H9 (cell line): ENCODE results near the gene MACIR. TPM values are rescaled to one million over a fixed set of nuclear protein-coding genes. Genes with fewer than 3 reads are reported as not detected.

Experiments used
- DNase-seq: peaks from one replicate; pipeline ENCODE4 v3.0.0-alpha.2; 2017
- H2AFZ ChIP-seq: one replicate; pipeline ENCODE4 v1.6.1; 2013; ENCODE audit warnings: mild to moderate bottlenecking, low read length, control low read depth, moderate library complexity
- H2AK5ac ChIP-seq: 2 replicates; pipeline ENCODE4 v1.6.1; 2013; ENCODE audit warnings: low read length, control low read depth, mixed read lengths; ENCODE audit not compliant: insufficient read length
- H2BK120ac ChIP-seq: one replicate; pipeline ENCODE4 v1.6.1; 2013; ENCODE audit warnings: low read depth, mild to moderate bottlenecking, low read length, control low read depth, inconsistent platforms; ENCODE audit not compliant: poor library complexity, severe bottlenecking
- H2BK12ac ChIP-seq: 2 replicates; pipeline ENCODE4 v1.6.1; 2013; ENCODE audit warnings: low read length, control low read depth, mixed read lengths, low read depth; ENCODE audit not compliant: insufficient read length
- H2BK15ac ChIP-seq: 2 replicates; pipeline ENCODE4 v1.6.1; 2013; ENCODE audit warnings: low read depth, low read length, control low read depth
- H2BK20ac ChIP-seq: one replicate; pipeline ENCODE4 v1.6.1; 2013; ENCODE audit warnings: low read depth, mild to moderate bottlenecking, low read length, control low read depth, inconsistent platforms; ENCODE audit not compliant: poor library complexity, severe bottlenecking
- H2BK5ac ChIP-seq: 2 replicates; pipeline ENCODE4 v1.6.1; 2013; ENCODE audit warnings: low read length, control low read depth, mixed read lengths; ENCODE audit not compliant: insufficient read length
- H3K14ac ChIP-seq: 2 replicates; pipeline ENCODE4 v1.6.1; 2013; ENCODE audit warnings: low read length, control low read depth; ENCODE audit not compliant: insufficient read depth
- H3K18ac ChIP-seq: 2 replicates; pipeline ENCODE4 v1.6.1; 2013; ENCODE audit warnings: low read depth, mild to moderate bottlenecking, mixed read lengths, low read length, control low read depth; ENCODE audit not compliant: insufficient read length
- H3K23ac ChIP-seq: 2 replicates; pipeline ENCODE4 v1.6.1; 2013; ENCODE audit warnings: low read length, control low read depth, mixed read lengths, low read depth; ENCODE audit not compliant: insufficient read length
- H3K23me2 ChIP-seq: 2 replicates; pipeline ENCODE4 v1.6.1; 2013; ENCODE audit warnings: low read depth, mild to moderate bottlenecking, mixed read lengths, low read length, control low read depth; ENCODE audit not compliant: insufficient read length, poor library complexity, severe bottlenecking
- H3K27ac ChIP-seq: 2 replicates; pipeline ENCODE4 v1.5.1; 2013; ENCODE audit warnings: low read length, control low read depth, mixed read lengths, low read depth; ENCODE audit not compliant: insufficient read length
- H3K27me3 ChIP-seq: 2 replicates; pipeline ENCODE4 v1.6.1; 2013; ENCODE audit warnings: low read length, control low read depth, inconsistent platforms; ENCODE audit not compliant: insufficient read depth
- H3K4ac ChIP-seq: 2 replicates; pipeline ENCODE4 v1.6.1; 2013; ENCODE audit warnings: low read depth, mild to moderate bottlenecking, control low read depth, inconsistent platforms, low read length, moderate library complexity
- H3K4me1 ChIP-seq: 2 replicates; pipeline ENCODE4 v1.6.1; 2013; ENCODE audit warnings: low read length, control low read depth, inconsistent platforms; ENCODE audit not compliant: insufficient read depth
- H3K4me2 ChIP-seq: 2 replicates; pipeline ENCODE4 v1.6.1; 2013; ENCODE audit warnings: low read length, control low read depth, mixed read lengths; ENCODE audit not compliant: insufficient read length, insufficient read depth
- H3K56ac ChIP-seq: 2 replicates; pipeline ENCODE4 v1.6.1; 2013; ENCODE audit warnings: low read depth, mild to moderate bottlenecking, mixed read lengths, low read length, control low read depth; ENCODE audit not compliant: insufficient read length
- H3K79me1 ChIP-seq: 2 replicates; pipeline ENCODE4 v1.6.1; 2013; ENCODE audit warnings: low read depth, mild to moderate bottlenecking, moderate library complexity, low read length, control low read depth, inconsistent platforms; ENCODE audit not compliant: insufficient read depth, poor library complexity, severe bottlenecking
- H3K79me2 ChIP-seq: 2 replicates; pipeline ENCODE4 v1.6.1; 2013; ENCODE audit warnings: low read length, control low read depth, inconsistent platforms; ENCODE audit not compliant: insufficient read depth
- H3K9ac ChIP-seq: 2 replicates; pipeline ENCODE4 v1.6.1; 2013; ENCODE audit warnings: low read length, control low read depth, mixed read lengths; ENCODE audit not compliant: insufficient read length; ENCODE audit errors: extremely low read depth
- H3K9me3 ChIP-seq: one replicate; pipeline ENCODE4 v1.6.1; 2013; ENCODE audit warnings: low read depth, low read length, inconsistent platforms; ENCODE audit not compliant: control insufficient read depth
- H3T11ph ChIP-seq: one replicate; pipeline ENCODE4 v1.6.1; 2013; ENCODE audit warnings: mild to moderate bottlenecking, low read length, control low read depth, inconsistent platforms
- H4K20me1 ChIP-seq: one replicate; pipeline ENCODE4 v1.6.1; 2013; ENCODE audit not compliant: control insufficient read depth, insufficient read length, insufficient read depth
- H4K5ac ChIP-seq: 2 replicates; pipeline ENCODE4 v1.6.1; 2013; ENCODE audit warnings: low read depth, mild to moderate bottlenecking, mixed read lengths, low read length, control low read depth; ENCODE audit not compliant: insufficient read length
- H4K8ac ChIP-seq: replicated peaks from 2 replicates; pipeline ENCODE4 v1.6.1; 2013; ENCODE audit warnings: low read length, control low read depth, mixed read lengths, low read depth; ENCODE audit not compliant: insufficient read length
- H4K91ac ChIP-seq: 2 replicates; pipeline ENCODE4 v1.6.1; 2013; ENCODE audit warnings: low read depth, mild to moderate bottlenecking, moderate library complexity, mixed read lengths, low read length, control low read depth; ENCODE audit not compliant: insufficient read length
- H3K27ac Mint-ChIP-seq, 3 experiments: 2 replicates in 2 of 3; 3 replicates in 1 of 3; pipeline ENCODE4 v1.8.0; 2020 to 2021; ENCODE audit warnings: mixed read lengths in 3 of 3, mild to moderate bottlenecking in 1 of 3, moderate library complexity in 1 of 3
- H3K27me3 Mint-ChIP-seq: 2 replicates; pipeline ENCODE4 v1.8.0; 2021; ENCODE audit warnings: low read depth, mild to moderate bottlenecking, moderate library complexity, mixed read lengths
- H3K36me3 Mint-ChIP-seq, 3 experiments: 2 replicates in 2 of 3; 3 replicates in 1 of 3; pipeline ENCODE4 v1.8.0; 2020 to 2021; ENCODE audit warnings: low read depth in 3 of 3, mixed read lengths in 3 of 3; ENCODE audit not compliant: insufficient read depth in 1 of 3
- H3K4me1 Mint-ChIP-seq, 2 experiments: 2 replicates each; pipeline ENCODE4 v1.8.0; 2020; ENCODE audit warnings: mixed read lengths in 2 of 2
- H3K4me3 Mint-ChIP-seq, 2 experiments: 2 replicates in 1 of 2; 3 replicates in 1 of 2; pipeline ENCODE4 v1.8.0; 2020 to 2021; ENCODE audit warnings: mild to moderate bottlenecking in 2 of 2, mixed read lengths in 2 of 2, moderate library complexity in 1 of 2
- H3K9me3 Mint-ChIP-seq, 2 experiments: 2 replicates in 1 of 2; 3 replicates in 1 of 2; pipeline ENCODE4 v1.8.0; 2020; ENCODE audit warnings: mild to moderate bottlenecking in 2 of 2, mixed read lengths in 2 of 2, moderate library complexity in 1 of 2
- WGBS: extraction: QIAGEN DNeasy Blood & Tissue Kit; methylation state at CpG from one replicate; pipeline ENCODE4 v1.1.7; 2013; ENCODE audit warnings: missing lambda C conversion rate, low lambda C conversion rate, mixed read lengths; ENCODE audit not compliant: insufficient read length; ENCODE audit errors: extremely low coverage; 5-methylcytosine and 5-hydroxymethylcytosine counted together
- total RNA-seq: library from RNA; stranded (reverse); gene quantifications from 2 replicates; pipeline ENCODE4 v1.2.1, GENCODE V29; 2021
- TF ChIP-seq, protein P1 (sequence below): fragments of 200-600 bp; sonication (generic); conservative IDR thresholded peaks from 3 replicates; pipeline ENCODE4 v1.8.0; 2021; ENCODE audit warnings: antibody characterized with exemption, mild to moderate bottlenecking

The MACIR gene
- total RNA-seq, 1 experiment from 2014 or later, result 11.7 TPM

- H3K4me2 ChIP-seq, result no peak overlapping the region
- no peaks in the 10 kb centered on the region for H3K9me3 ChIP-seq
- H4K8ac ChIP-seq, result no peak overlapping the region
- no peak overlapping the region for H2BK12ac ChIP-seq
- H3K36me3 Mint-ChIP-seq, result no peaks in the 10 kb centered on the region
- no peak overlapping the region for H3K27ac Mint-ChIP-seq
- H3K9ac ChIP-seq, result no peak overlapping the region
- H3K27me3 ChIP-seq, result no peaks in the 10 kb centered on the region
- H3T11ph ChIP-seq, result no peak overlapping the region
- H4K91ac ChIP-seq, result no peak overlapping the region
- no peaks in the 10 kb centered on the region for H3K79me1 ChIP-seq
- H3K27ac ChIP-seq, result no peak overlapping the region
- H2AFZ ChIP-seq, result no peak overlapping the region
- no peaks in the 10 kb centered on the region for H3K79me2 ChIP-seq
- H3K4me3 Mint-ChIP-seq, result no peak overlapping the region
- no peaks in the 10 kb centered on the region for H3K4me1 ChIP-seq
- H3K18ac ChIP-seq, result no peak overlapping the region
- no peak for DNase-seq
- H3K4me1 Mint-ChIP-seq, result peaks cover 0 to under 1% of the 10 kb centered on the region in 2 experiments; a peak in 1 of 4 replicates
- no peak overlapping the region for H3K14ac ChIP-seq
- no peak overlapping the region for H3K56ac ChIP-seq
- H2BK15ac ChIP-seq, result no peak overlapping the region
- no peak overlapping the region for H2BK5ac ChIP-seq
- H2AK5ac ChIP-seq, result no peak overlapping the region
- H4K5ac ChIP-seq, result no peak overlapping the region
- H3K27me3 Mint-ChIP-seq, result no peaks in the 10 kb centered on the region
- no peak overlapping the region for H3K4ac ChIP-seq
- no peak overlapping the region for H2BK120ac ChIP-seq
- TF ChIP-seq, protein P1, sequence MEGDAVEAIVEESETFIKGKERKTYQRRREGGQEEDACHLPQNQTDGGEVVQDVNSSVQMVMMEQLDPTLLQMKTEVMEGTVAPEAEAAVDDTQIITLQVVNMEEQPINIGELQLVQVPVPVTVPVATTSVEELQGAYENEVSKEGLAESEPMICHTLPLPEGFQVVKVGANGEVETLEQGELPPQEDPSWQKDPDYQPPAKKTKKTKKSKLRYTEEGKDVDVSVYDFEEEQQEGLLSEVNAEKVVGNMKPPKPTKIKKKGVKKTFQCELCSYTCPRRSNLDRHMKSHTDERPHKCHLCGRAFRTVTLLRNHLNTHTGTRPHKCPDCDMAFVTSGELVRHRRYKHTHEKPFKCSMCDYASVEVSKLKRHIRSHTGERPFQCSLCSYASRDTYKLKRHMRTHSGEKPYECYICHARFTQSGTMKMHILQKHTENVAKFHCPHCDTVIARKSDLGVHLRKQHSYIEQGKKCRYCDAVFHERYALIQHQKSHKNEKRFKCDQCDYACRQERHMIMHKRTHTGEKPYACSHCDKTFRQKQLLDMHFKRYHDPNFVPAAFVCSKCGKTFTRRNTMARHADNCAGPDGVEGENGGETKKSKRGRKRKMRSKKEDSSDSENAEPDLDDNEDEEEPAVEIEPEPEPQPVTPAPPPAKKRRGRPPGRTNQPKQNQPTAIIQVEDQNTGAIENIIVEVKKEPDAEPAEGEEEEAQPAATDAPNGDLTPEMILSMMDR, result no peak
- H4K20me1 ChIP-seq, result no peaks in the 10 kb centered on the region
- no CpG with 5 or more reads among the region's 2 CpGs for WGBS
- H2BK20ac ChIP-seq, result no peak overlapping the region
- H3K23ac ChIP-seq, result no peak overlapping the region
- H3K9me3 Mint-ChIP-seq, result no peaks in the 10 kb centered on the region
- no peaks in the 10 kb centered on the region for H3K23me2 ChIP-seq
These were observed 9.5 kb upstream of the MACIR start for GRCh38 chr5:103249068-103249467.
